NCI-H82 treated with DMSO at 0.1 percent for 48 hours (cell line): ENCODE measurements around the gene HOXC10.

Source experiments
- DNase-seq: peaks from one replicate; lab custom pipeline; 2025; ENCODE audit not compliant: unreplicated experiment; lab: John Stamatoyannopoulos, UW

HOXC10 gene

GRCh38 chr12:54002278-54002914, 17.4 kb downstream of the HOXC10 start:
- no peak for DNase-seq

DNA sequence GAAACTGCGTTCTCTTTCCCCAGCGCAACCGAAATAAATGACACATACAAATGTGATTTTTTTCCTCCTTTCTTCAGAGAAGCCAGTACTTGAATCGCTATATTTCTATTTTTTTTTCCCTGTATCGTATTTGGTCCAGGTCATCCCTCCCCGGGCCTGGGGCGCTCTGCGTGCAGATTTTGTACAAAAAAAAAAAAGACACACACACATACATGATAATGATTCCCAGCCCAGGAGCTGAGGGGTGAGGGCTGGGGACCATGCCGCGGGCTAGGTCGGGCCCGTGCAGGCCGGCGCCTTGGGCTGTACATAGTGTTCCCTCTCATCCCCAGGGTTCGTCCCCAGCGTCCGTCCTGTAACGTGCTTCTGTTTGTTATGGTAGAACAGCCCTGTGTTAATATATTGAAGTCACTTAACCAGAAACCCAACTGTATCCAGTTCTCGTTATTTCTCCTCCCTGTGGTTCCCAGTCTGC, 18.0 kb downstream of the HOXC10 start:
- no peak for DNase-seq

DNA sequence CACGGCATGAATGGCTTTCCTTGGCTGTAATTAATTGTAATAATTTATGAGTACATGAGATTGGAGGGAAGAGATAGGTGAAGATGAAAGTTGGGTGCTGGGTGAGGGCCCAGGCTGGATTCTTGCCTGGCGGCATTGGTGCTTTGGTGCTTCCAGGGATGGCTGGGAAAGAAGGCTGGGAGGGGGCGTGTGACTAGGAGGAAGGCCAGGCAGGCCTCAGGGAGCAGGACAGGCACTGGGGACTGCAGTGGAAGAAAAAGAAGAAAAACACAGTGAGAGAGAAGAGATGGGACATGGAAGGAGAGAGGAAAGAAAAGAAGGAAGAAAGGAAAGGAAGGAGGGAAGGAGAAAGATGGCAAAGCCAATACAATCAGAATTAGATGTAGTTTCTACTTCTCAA, 18.7 kb downstream of the HOXC10 start:
- no peak for DNase-seq

- DNase-seq = no peak
Measured at GRCh38 chr12:54004063-54004840, 19.3 kb downstream of the HOXC10 start.

DNA sequence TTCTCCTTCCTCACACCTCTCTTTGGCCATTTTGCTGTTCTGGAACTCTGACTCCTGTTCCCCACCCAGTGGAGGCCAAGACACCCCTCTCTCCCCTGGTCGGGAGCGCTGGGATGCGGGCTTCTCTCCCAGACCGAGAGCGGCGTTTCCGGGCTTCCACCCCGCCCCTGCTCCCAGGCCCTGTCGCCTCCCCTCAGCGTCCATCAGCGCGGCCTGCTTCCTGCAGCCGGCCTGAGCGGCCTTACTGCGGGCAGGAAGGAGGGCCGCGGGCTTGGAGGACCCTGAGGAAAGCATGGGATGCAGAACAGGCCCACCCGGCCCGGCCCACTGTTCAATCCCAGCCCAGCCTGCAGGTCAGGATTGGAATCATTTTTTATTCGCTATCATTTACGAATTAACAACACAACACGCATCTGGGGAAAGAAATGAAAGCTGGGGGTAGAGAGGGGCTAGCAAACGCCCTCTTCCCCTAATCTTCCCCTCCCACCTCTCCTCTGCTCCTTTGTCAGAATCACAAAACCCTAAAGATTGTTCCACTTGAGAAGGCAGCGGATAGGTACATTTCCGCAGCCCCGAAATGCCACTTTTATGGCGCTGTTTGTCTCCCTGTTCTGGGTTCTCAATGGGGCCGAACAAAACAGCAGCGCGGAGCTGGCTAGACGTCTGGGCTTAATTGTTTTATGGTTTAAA, 20.0 kb downstream of the HOXC10 start:
- DNase-seq = no peak

- DNase-seq = no peak
Measured at GRCh38 chr12:54005531-54005852, 20.5 kb downstream of the HOXC10 start.

DNA sequence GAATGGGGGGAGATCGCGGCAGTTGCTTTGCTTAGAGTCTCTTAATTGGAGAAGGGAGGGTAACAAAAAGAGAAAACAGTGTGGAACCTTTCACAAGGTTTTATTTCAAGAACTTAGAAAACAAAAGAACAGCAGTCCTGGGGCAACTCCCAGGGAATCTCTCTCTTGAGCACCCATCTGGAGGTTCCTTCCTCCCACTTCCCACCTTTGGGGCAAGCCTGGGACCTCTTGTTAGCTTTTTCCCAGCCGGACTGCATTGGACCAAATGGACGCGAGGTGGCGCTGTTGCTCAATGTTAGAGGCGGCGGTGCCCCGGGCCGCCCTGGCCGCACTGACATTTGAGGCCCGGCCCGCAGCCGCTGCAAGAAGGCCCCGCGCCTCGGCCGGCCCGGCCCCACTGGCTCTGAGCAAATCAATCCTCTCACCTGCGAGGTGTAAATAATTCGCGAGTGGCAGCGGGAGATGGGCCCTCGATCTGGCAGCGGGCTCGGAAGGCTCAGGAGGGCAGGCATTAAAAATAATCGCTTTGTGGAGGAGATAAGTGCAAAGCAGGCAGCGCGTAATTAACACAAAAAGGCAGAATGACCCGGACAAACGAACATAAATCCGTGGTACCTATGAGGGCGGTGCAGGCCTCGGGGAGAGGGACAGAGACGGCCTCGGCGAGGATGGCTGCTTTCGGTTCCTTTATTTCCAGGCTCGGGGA, 21.1 kb downstream of the HOXC10 start:
- peak; percentile 59 for DNase-seq

DNA sequence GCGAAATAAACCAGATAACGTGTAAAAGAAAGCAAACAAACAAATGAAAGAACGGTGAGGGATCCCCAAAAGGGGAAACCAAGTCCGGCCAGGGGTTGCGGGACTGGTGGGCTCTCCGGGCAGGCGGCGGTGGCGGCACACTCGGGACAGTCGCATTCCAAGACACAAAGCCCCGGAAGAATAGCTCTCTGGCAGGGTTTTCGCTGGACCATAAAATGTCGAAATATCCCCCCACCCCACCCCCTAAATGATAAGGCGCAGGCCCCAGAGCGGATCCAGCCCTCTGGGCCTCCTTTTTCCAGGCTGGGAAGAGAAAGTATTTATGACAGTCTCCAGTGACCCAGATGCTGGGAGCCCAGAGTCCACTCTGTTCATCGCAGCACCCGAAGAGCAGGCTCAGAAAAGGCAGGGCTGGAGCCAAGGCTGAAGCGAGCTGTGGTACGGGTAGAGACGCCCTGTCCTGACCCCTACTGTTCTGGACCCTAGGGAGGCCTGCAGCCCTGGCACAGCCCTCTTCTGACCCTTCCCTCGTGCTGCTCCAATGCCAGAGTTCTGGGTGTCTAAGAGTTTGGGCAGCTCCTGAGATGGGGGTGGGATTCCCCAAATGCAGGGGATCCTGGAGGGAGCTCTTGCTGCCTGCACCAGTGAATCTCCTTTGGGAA, 21.7 kb downstream of the HOXC10 start:
- DNase-seq = no peak

DNA sequence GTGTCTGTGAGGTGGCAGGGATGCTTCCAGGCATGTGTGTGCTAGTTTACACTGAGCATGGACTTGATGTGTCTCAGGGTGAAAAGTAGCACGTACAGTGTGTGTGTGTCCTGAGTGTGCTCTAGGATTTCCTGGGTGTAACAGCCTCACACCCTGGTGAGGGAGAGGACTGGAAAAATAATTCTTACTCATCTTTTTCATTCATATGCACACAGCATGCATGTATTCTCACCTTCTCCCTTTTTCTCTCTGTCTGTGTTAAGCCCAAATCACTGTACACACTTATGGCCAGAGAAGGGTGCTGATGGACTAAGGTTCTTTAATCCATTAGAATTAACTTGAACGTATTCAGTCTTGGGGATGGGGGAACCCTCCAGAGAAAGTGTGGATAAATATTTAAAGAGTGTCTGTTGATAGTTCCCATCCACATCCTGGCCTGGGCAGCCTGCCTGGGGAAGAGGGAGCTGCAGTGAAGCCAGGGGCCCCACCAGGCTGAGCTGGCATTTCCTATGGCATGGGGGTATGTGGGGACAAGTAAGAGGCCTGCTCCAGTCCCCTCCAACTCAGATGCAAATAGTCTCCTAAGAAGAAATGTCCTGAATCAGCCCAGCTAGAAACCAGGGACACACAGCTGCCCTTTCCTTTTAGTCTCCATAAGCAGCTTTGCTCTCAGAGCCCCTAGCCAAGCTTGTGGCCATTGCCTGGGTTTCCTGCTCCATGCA, 22.8 kb downstream of the HOXC10 start:
- no peak for DNase-seq

DNA sequence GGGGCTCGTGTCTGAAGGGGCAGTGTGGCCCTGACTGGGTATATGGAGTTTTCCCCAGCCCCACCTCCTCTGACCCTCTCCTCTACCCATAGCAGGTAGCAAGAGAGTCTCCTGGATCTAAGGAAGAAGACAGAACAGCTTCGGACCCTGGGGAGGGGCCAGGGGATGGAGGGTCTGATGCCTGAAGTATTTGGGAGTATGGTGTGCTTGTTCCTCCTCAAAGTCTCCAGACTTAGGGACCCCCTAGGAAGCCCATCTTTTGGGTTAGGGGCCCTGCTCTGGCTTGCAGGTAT, 23.3 kb downstream of the HOXC10 start:
- no peak for DNase-seq

- no peak for DNase-seq
Measured at GRCh38 chr12:54009171-54010052, 24.5 kb downstream of the HOXC10 start.

DNA sequence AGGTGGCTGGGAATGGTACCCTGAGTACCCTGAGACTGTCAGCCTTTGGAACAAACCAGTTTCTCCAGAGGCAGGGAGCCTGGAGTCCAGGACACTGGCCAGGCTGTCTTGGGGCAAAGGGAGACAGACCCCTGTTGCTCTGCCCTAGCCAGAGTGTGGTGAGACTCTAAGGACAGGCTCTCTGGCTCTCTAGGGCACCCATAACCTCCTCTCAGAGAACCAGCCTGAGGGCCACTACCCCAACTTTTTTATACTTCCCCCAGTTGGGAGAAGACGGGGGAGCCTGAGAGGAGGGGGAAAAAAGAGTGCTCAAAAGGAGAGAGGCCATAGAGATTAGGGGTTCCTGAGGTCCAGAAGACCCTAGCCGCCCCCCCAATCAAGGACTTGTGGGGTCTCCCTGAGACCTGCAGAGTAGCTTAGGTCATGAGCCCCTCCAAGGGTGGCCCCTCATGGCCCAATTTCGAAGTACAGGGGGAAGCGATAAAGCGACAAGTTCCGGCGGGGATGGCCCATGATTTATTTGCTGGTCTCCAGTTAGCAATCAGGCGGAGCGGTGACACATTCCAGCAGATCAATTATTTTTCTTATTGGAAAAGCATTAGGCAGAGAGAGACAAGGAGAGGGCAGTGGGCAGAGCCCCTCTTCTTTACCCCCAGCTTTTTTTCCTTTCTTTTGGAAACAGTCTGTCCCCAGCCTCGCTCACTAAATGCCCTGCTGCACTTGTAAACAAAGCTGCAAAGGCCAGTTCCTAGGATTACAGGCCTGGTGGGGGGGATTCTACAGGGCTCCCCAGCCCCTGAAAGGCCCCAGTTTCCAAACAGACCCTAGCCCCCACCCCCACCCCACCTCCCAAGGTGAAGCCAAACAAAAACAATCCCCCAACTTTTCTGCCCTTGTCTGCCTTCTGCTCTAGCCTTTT, 25.4 kb downstream of the HOXC10 start:
- DNase-seq = no peak

DNA sequence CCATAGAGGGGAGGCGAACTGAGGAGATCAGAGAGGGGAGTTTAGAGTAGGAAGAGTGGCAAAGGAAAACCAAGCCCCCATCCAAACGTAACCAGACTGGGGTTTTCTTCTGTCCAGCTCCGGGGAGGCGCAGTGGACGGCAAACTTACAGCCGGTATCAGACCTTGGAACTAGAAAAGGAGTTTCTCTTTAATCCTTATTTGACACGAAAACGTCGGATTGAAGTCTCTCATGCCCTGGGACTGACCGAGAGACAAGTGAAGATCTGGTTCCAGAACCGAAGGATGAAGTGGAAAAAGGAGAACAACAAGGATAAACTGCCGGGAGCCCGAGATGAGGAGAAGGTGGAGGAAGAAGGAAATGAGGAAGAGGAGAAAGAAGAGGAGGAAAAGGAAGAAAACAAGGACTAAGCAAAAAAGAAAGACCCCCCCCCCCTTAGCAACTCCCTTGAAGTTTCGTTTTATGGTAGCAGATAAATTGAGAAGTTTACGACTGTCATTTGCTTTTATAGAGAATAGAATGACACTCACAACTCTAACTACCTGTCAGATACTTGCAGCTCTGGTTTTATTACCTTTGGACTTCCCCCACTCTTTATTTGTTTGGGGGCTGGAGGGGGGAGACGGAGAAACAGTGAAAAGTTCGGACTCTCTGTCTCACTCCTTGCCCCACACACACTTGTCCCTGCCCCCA, 26.2 kb downstream of the HOXC10 start:
- DNase-seq = no peak

GRCh38 chr12:54011665-54012532, 27.0 kb downstream of the HOXC10 start:
- no peak for DNase-seq

GRCh38 chr12:54012631-54013409, 27.9 kb downstream of the HOXC10 start:
- DNase-seq = no peak

GRCh38 chr12:54014377-54015017, 29.6 kb downstream of the HOXC10 start:
- no peak for DNase-seq
